ENCODE data around the gene B4GALT5. TPM values are rescaled to one million over a fixed set of nuclear protein-coding genes. Genes with fewer than 3 reads are reported as not detected.
"Not testable (repeated sequence)": the region's sequence is repeated elsewhere in the genome, so short reads cannot be mapped to it uniquely, and the experiment has no call there.

B4GALT5 gene
- total RNA-seq, 1 experiment from 2014 or later, result 20.4 TPM

DNA sequence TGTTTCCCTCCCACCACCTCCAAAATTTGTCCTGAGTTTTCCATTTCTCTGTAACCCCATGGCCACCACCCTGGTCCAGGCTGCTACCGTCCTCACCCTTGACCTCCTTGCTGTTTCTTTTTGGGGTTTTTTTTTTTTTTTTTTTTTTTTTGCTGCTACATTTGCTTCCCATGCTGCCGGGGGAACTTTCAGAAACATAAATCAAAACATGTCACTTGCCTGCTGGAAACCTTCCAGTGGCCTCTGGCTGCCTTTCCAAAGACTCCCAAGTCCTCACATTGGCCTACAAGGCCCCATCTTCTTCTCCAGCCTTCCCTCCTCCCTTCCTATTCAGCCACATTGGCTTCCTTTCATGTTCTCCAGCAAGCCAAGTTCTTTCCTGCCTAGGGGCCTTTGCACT is 95.4 kb downstream of the B4GALT5 start:
- no peak for DNase-seq
- Histone ChIP-seq H3K27me3 (no peaks in the 10 kb centered on the region), H3K4me3 (no peak overlapping the region), H3K9me3 (peaks cover 9% of the 10 kb centered on the region), H3K36me3 (no peaks in the 10 kb centered on the region)

DNA sequence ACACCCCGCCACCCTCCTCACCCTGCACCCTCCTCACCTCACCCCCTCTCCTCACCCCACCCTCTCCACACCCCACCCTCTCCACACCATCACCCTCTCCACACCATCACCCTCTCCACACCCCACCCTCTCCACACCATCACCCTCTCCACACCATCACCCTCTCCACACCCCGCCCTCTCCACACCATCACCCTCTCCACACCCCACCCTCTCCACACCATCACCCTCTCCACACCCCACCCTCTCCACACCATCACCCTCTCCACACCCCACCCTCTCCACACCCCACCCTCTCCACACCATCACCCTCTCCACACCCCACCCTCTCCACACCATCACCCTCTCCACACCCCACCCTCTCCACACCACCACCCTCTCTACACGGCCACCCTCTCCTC is 96.3 kb downstream of the B4GALT5 start:
- DNase-seq, H3K36me3 ChIP-seq, H3K9me3 ChIP-seq, H3K27me3 ChIP-seq, H3K4me3 ChIP-seq: not testable (repeated sequence)

- Histone ChIP-seq H3K4me3 (no peak overlapping the region), H3K9me3 (no peaks in the 10 kb centered on the region; the same call in 1 of the 2 replicates), H3K36me3 (no peaks in the 10 kb centered on the region), H3K27me3 (no peaks in the 10 kb centered on the region)
- no peak for DNase-seq
These were observed 97.3 kb downstream of the B4GALT5 start for GRCh38 chr20:49616154-49617007.

GRCh38 chr20:49615401-49616153 is 98.1 kb downstream of the B4GALT5 start:
- no peaks in the 10 kb centered on the region for H3K27me3 ChIP-seq
- no peaks in the 10 kb centered on the region; the same call in 1 of the 2 replicates for H3K9me3 ChIP-seq
- DNase-seq, result peak; percentile 85
- H3K4me3 ChIP-seq, result no peak overlapping the region
- no peaks in the 10 kb centered on the region for H3K36me3 ChIP-seq

DNA sequence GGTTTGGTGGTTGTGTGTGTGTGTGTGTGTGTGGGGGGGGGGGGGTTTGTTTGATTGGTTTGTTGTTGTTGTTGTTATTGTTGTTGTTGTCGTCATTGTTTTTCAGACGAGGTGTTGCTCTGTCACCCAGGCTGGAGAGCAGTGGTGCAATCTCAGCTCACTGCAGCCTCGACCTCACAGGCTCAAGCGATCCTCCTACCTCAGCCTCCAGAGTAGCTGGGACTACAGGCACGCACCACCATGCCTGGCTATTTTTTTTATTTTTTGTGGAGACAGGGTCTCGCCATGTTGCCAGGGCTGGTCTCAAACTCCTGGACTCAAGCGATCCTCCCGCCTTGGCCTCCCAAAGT is 98.7 kb downstream of the B4GALT5 start:
- H3K4me3 ChIP-seq, DNase-seq, H3K36me3 ChIP-seq, H3K9me3 ChIP-seq, H3K27me3 ChIP-seq: not testable (repeated sequence)

DNA sequence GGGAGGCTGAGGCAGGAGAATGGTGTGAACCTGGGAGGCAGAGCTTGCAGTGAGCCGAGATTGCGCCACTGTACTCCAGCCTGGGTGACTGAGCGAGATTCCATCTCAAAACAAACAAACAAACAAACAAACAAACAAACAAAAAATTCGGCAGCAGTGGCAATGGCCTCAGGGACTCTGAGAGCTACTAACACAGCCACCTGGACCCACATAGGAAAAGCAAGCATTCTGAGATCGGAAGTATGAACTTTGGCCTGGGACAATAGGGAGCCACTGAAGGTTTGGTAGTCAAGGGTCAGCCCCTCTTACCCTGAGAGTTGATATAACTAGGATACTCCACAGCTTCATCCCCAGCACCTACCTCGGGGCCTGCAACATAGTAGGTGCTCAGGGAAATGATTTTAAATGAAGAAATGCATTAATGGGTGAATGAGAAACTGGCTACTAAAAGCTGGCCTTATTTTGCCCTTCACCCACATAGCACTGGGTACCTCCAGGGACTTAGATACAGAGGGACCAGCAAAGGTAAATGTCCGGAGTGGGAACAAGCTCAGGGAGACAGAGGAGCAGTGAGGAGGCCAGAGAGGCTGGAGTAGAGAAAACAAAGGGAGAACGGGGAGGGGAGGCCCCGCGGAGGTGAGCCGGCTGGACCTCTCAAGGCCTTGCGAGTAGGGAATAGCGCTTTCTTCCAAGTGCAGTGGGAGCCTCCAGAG is 99.2 kb downstream of the B4GALT5 start:
- Histone ChIP-seq H3K9me3 (no peaks in the 10 kb centered on the region), H3K27me3 (no peaks in the 10 kb centered on the region), H3K36me3 (no peaks in the 10 kb centered on the region), H3K4me3 (no peak overlapping the region)
- DNase-seq, result no peak

DNA sequence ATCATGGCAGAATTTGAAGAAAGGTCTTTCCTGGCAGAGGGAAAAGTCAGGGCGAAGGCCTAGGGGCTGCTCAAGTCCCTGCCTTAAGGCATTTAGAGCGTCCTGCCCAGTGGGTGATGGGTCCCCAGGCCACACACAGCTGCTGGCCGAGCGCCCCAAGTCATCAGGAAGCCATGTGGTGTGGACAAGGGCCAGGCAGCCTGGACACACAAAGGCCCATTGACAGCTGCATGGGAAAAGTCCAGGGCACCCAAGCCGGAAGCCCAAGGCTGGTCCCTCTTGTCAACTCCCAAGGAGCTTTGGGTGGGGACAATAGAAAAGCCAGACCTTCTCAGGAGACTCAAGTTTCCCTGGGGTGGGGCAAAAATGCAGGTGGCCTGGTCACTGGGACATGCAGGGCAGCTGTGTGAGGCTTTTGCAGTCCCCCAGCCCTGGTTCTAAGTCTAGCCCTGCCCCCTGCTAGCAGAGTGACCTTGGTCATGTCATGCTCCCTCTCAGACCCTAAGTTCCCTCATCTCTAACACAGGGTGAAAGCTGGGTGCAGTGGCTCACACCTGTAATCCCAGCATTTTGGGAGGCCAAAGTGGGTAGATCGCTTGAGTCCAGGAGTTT is 101.4 kb downstream of the B4GALT5 start:
- no peaks in the 10 kb centered on the region for H3K9me3 ChIP-seq
- no peak for DNase-seq
- no peaks in the 10 kb centered on the region for H3K36me3 ChIP-seq
- no peak overlapping the region for H3K4me3 ChIP-seq
- H3K27me3 ChIP-seq, result 0 out of 2 replicates have a peak, but pooled peaks cover 2% of the 10 kb centered on the region

DNA sequence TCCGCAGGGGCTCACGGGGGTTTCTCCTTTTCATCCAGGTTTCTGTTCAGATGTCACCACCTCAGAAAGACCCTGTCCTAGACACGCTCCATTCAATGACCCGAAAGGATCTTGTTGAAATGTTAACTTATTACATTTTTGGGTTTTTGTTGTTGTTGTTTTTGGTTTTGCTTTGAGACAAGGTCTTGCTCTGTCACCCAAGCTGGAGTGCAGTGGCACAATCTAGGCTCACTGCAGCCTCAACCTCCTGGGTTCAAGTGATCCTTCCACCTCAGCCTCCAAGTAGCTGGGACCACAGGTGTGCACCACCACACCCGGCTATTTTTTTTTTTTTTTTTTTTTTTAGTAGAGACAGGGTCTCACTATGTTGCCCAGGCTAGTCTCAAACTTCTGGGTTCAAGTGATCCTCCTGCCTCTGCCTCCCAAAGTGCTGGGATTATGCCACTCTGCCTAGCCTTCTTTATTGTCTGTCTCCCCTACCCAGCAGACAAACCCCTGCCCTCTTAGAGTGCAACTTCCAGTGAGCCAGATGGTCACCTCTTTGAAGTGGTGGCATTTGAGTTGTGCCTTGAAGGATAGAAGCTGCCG is 102.0 kb downstream of the B4GALT5 start:
- H3K4me3 ChIP-seq, H3K36me3 ChIP-seq: not testable (repeated sequence)

GRCh38 chr20:49610691-49611538 is 102.8 kb downstream of the B4GALT5 start:
- Histone ChIP-seq H3K36me3 (no peaks in the 10 kb centered on the region), H3K27me3 (0 out of 2 replicates have a peak, but pooled peaks cover 2% of the 10 kb centered on the region), H3K9me3 (no peaks in the 10 kb centered on the region), H3K4me3 (no peak overlapping the region)
- peak; percentile 69 for DNase-seq

More for the DNA sequence above, 102.0 kb downstream of the B4GALT5 start:
- DNase-seq, H3K27me3 ChIP-seq, H3K9me3 ChIP-seq: not testable (repeated sequence)

DNA sequence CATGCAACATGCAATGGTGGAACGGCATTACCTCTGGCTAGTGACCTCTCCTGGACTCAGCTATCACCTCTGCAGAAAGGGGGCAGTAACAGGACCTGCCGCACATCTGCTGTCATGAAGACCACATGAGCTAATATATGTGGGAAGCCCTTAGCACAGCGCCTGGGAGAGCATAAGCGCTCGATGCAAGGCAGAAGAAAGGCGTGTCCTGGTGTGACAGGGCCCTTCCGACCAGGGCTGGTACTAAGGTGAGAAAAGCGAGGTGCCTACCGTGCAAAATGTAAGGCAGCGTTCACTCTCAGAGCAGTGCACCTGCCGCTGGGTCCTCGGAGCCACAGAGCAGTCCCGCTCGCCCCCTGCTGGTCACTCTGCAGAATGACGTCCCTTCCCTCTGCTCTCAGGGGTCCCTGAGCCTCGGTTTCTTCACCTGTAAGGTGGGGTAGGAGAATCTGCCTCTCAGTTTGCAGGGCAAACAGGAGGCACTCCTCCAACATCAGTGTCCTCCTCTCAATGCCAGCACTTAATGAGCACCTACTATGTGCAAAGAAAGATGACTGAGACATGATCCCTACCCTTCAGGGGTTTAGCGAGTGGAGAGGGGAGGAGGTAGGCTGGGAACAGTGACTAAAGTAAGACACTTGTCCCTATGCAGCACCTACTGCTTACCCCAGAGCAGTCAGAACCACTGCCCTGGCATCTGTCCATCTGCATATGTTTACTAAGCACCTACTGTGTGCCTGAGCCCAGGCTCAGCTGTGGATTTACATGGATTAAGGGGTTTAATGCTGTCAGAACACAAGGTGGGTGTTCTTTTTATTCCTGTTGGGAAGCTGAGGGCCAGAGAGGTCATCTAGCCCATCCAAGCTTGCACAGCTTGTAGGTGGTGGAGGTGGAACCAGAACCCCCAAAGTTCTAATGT is 104.7 kb downstream of the B4GALT5 start:
- DNase-seq, result no peak
- no peak overlapping the region for H3K4me3 ChIP-seq
- H3K36me3 ChIP-seq, result no peaks in the 10 kb centered on the region
- no peaks in the 10 kb centered on the region for H3K9me3 ChIP-seq
- H3K27me3 ChIP-seq, result 0 out of 2 replicates have a peak, but pooled peaks cover 2% of the 10 kb centered on the region

- Histone ChIP-seq H3K4me3 (no peak overlapping the region), H3K9me3 (no peaks in the 10 kb centered on the region), H3K36me3 (no peaks in the 10 kb centered on the region), H3K27me3 (0 out of 2 replicates have a peak, but pooled peaks cover 2% of the 10 kb centered on the region)
- no peak for DNase-seq
These were observed 106.1 kb downstream of the B4GALT5 start for GRCh38 chr20:49607568-49607967.

GRCh38 chr20:49603209-49603627 is 110.5 kb downstream of the B4GALT5 start:
- H3K9me3 ChIP-seq, result no peaks in the 10 kb centered on the region
- peak; percentile 47 for DNase-seq

GRCh38 chr20:49602345-49603208 is 111.1 kb downstream of the B4GALT5 start:
- Histone ChIP-seq H3K4me3 (no peak overlapping the region), H3K9me3 (no peaks in the 10 kb centered on the region), H3K27me3 (no peaks in the 10 kb centered on the region), H3K36me3 (no peaks in the 10 kb centered on the region)
- no peak for DNase-seq

More at GRCh38 chr20:49603209-49603627, 110.5 kb downstream of the B4GALT5 start:
- Histone ChIP-seq H3K4me3 (no peak overlapping the region), H3K36me3 (no peaks in the 10 kb centered on the region), H3K27me3 (no peaks in the 10 kb centered on the region)

Data from MG63 (cell line).